Duodenal mucosa (tissue), 2 donors: ENCODE data around the gene PRXL2B.

Experiments
- H3K27ac ChIP-seq: one replicate; pipeline ENCODE4 v1.7.0; 2013; ENCODE audit warnings: low read depth, low read length
- H3K27me3 ChIP-seq, 2 donors: one replicate each; pipeline ENCODE4 v1.7.0; 2013; ENCODE audit warnings: low read length in 2 of 2, control low read depth in 1 of 2; ENCODE audit not compliant: insufficient read depth in 2 of 2, control insufficient read depth in 1 of 2
- H3K36me3 ChIP-seq, 2 donors: one replicate each; pipeline ENCODE4 v1.7.0; 2013; ENCODE audit warnings: low read length in 2 of 2, control low read depth in 1 of 2; ENCODE audit not compliant: insufficient read depth in 2 of 2, control insufficient read depth in 1 of 2
- H3K4me1 ChIP-seq, 2 donors: one replicate each; pipeline ENCODE4 v1.7.0; 2013; ENCODE audit warnings: low read length in 2 of 2, control low read depth in 1 of 2; ENCODE audit not compliant: insufficient read depth in 2 of 2, control insufficient read depth in 1 of 2
- H3K4me3 ChIP-seq, 2 donors: one replicate each; pipeline ENCODE4 v1.7.0; 2013; ENCODE audit warnings: low read length in 2 of 2, low read depth in 1 of 2
- H3K9ac ChIP-seq, 2 donors: one replicate each; pipeline ENCODE4 v1.7.0; 2013; ENCODE audit warnings: low read length in 2 of 2, low read depth in 1 of 2
- H3K9me3 ChIP-seq, 2 donors: one replicate each; pipeline ENCODE4 v1.7.0; 2013; ENCODE audit warnings: low read length in 2 of 2, control low read depth in 1 of 2; ENCODE audit not compliant: control insufficient read depth in 1 of 2

Gene PRXL2B

DNA sequence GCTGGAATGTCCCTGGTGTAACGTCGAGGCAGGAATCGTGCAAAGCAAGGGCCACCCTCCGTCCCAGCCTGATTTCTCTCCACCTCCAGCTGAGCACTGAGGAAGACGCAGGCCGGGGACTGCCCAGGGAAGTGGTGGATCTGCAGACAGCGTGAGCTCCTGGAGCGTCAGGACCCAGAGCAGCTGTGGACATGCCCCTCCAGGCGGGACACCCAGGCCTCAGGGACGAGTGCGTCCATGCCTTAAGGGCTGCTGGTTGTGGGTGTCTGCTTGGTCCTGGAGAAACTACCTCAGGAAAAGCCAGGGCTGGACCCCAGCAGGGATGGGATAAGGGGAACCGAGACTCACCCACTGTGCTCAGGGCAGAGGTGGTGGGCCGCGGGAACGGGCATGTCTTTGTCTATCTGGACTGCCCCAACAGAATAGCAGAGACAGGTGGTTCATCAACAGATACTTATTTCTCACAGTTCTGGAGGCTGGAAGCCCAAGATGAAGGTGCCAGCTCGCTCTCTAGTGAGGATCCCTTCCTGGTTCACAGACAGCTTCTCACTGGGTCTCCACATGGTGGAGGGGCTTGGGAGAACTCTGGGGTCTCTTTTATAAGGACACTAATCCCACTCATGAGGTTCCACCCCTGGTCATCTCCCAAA is 52.0 kb downstream of the PRXL2B start:
- peaks cover 7 to 23% of the 10 kb centered on the region in 2 donors for H3K4me1 ChIP-seq
- H3K27me3 ChIP-seq = peaks cover 0 to 16% of the 10 kb centered on the region in 2 donors
- H3K9ac ChIP-seq = no peak overlapping the region
- no peaks in the 10 kb centered on the region for H3K36me3 ChIP-seq
- H3K4me3 ChIP-seq = no peak overlapping the region
- no peak overlapping the region for H3K27ac ChIP-seq
- peaks cover 6 to 9% of the 10 kb centered on the region in 2 donors for H3K9me3 ChIP-seq

DNA sequence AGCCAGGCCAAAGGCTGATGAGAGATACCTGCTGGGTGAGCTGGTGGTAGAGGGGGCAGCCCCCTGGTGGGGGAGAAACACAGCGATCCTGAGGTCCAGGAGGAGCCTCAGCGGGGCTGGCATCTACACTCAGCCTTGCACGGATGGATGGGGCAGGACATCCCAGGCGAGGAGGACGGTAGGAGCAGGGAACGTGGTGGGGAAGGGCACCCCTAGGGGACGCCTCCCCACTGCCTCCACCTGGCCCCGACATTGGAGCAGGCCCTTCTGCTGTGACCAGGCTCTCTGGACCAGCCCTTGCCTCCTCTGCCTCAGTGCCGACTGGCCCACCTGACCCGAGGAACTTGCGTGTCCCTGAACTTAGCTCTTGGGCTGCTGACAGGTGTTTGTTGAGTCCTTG is 52.6 kb downstream of the PRXL2B start:
- Histone ChIP-seq H3K27me3 (peaks cover 0 to 13% of the 10 kb centered on the region in 2 donors), H3K27ac (no peak overlapping the region), H3K36me3 (no peaks in the 10 kb centered on the region), H3K9ac (no peak overlapping the region), H3K4me3 (no peak overlapping the region), H3K4me1 (peaks cover 7 to 23% of the 10 kb centered on the region in 2 donors), H3K9me3 (peaks cover 6 to 9% of the 10 kb centered on the region in 2 donors)

DNA sequence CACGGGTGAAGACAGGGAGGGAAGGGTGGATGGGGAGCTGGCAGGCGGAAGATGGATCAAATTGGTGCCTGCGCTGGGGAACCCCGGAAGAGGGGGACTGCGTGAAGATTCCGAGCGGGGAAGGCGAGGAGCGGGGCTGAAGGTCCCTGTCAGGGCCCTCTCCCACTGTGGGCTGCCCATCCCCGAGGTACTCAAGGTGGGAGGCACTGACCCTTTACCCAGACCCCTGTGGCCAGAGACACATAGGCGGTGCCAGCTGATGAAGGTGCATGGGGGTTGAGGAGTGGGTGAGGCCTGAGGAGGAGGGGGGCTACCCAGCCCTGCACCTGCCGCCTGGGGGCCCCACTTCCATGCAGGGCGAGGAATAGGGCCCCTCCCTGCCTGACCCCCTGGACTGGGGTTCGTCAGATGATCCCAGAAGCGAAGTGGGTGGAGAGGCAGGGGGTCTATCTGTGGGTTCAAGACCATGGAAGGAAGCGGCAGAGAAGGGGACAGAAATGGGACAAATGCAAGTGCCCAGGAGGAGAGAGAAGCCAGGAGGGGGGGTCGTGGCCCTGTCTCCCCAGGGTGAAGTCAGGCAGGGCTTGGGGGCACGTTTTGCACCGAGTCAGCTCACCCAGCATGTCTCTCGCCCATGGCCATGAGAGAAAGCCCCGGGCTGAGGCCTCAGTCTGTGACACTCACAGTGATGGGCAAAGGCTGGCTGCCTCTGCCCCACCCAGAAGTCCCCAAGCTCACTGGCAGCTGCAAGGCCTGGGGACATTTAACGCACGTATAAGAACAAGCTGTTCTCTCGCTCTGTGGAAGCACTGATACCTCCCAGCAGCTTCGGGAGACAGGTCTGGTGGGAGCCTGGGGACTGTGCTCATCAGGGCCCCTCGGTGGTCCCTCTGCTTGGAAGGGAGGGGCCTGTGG is 53.3 kb downstream of the PRXL2B start:
- no peak overlapping the region for H3K9ac ChIP-seq
- no peak overlapping the region for H3K4me3 ChIP-seq
- H3K36me3 ChIP-seq = no peaks in the 10 kb centered on the region
- peaks cover 6 to 9% of the 10 kb centered on the region in 2 donors for H3K9me3 ChIP-seq
- no peak overlapping the region for H3K27ac ChIP-seq
- peaks cover 0 to 13% of the 10 kb centered on the region in 2 donors for H3K27me3 ChIP-seq
- H3K4me1 ChIP-seq = peaks cover 7 to 23% of the 10 kb centered on the region in 2 donors

DNA sequence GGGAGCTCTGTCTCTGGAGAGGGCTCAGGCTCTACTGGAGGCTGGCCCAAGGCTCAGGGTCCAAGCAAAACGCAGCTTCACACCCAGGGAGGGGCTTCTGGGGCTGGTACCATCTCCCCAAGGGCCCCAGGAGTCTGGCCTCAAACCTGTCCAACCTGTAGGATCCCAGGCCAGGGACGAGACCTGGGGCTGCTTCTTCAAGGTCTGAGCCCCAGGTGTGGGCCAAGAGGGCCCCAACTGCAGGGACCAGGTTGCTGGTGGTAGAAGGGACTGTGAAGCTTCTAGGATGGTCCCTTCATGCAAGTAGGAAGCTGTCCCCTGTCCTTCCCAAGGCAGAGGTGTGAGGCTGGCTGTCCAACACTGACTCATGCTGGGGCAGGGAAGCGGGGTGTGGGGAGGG is 54.0 kb downstream of the PRXL2B start:
- Histone ChIP-seq H3K27ac (no peak overlapping the region), H3K4me3 (no peak overlapping the region), H3K27me3 (peaks cover 0 to 13% of the 10 kb centered on the region in 2 donors), H3K36me3 (no peaks in the 10 kb centered on the region), H3K9me3 (peaks cover 6 to 9% of the 10 kb centered on the region in 2 donors), H3K9ac (no peak overlapping the region), H3K4me1 (peaks cover 7 to 23% of the 10 kb centered on the region in 2 donors)
